Astrocyte of the cerebellum (primary cell): ENCODE data around the gene HBG1.

ENCODE experiments used
- DNase-seq: peaks from one replicate; pipeline ENCODE4 v3.0.0-alpha.2; 2011; ENCODE audit warnings: low read depth
- H3K4me3 ChIP-seq: 2 replicates; pipeline ENCODE4 v1.5.1; 2011; ENCODE audit warnings: mild to moderate bottlenecking, low read depth, low read length, moderate library complexity
- CTCF ChIP-seq: IDR thresholded peaks from 2 replicates; pipeline ENCODE4 v1.5.1; 2012; ENCODE audit warnings: low read length, low read depth, moderate library complexity, mild to moderate bottlenecking; ENCODE audit errors: missing control alignments
- in situ Hi-C: cut with HindIII; loops from 2 replicates; pipeline ENCODE4 v1.10.0; 2017; ENCODE audit warnings: low sequenced_read_pairs

The HBG1 gene

DNA sequence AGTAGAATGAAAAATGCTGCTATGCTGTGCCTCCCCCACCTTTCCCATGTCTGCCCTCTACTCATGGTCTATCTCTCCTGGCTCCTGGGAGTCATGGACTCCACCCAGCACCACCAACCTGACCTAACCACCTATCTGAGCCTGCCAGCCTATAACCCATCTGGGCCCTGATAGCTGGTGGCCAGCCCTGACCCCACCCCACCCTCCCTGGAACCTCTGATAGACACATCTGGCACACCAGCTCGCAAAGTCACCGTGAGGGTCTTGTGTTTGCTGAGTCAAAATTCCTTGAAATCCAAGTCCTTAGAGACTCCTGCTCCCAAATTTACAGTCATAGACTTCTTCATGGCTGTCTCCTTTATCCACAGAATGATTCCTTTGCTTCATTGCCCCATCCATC, 35.0 kb upstream of the HBG1 start:
- H3K4me3 ChIP-seq: no peak overlapping the region
- DNase-seq: no peak
- TF ChIP-seq CTCF: no peak
- in situ Hi-C loops: no loop called here

DNA sequence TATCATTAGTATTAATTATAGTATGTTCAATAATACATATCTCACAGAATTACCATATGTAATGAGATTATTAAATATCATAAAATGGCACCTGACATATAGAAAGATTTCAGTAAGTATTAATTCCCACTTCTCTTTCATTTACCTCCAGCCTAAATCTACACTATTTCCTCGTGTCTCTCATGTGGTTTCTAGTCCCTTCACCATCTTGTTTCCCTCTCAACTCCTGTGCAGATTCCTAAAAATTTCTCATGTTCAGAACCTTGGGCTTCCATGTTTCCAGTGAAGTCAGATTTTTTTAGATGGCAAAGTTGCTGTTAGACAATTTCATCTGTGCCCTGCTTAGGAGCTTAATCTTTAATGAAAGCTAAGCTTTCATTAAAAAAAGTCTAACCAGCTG, 34.2 kb upstream of the HBG1 start:
- in situ Hi-C loops: no loop called here
- DNase-seq: no peak
- no peak overlapping the region for H3K4me3 ChIP-seq
- TF ChIP-seq CTCF: no peak

DNA sequence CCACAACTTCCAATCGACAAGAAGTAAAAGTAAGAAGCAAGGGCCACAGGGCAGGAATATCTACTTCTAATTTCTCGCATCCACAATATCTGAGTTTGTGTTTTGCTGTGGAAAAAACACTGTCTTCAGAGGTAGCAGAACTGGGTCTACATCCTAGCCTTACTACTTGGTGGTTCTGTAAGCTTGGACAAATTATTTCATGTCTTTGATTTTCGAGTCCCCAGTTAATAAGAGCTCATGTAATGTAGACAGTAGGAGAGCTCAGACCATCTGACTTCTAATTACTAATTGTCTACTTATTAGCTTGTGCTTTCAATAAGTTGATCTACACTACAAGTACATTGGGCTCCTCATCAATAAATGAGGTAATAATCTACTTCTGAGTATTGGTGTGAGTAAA, 33.4 kb upstream of the HBG1 start:
- no peak overlapping the region for H3K4me3 ChIP-seq
- DNase-seq: no peak
- no peak for TF ChIP-seq CTCF
- in situ Hi-C loops: no loop called here

DNA sequence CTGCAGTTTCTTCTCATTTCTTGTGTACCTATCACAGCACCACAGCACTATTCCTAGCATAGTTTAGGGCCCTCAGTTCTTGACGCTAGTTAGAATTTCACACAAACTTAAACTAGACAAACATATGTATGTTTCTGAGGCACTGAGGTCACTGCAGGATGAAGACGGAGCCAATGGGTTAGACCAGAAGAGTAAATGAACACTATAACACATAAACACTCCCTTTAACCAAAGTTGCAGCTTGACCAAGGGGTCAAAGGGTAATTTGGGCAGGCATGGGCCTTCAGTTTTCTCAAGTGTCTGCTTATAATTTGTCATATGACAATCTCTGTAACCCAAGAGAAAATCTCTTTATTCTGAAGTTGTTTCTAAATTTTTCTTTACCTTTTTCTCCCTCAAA, 33.0 kb upstream of the HBG1 start:
- in situ Hi-C loops: no loop called here
- no peak for TF ChIP-seq CTCF
- H3K4me3 ChIP-seq: no peak overlapping the region
- no peak for DNase-seq

DNA sequence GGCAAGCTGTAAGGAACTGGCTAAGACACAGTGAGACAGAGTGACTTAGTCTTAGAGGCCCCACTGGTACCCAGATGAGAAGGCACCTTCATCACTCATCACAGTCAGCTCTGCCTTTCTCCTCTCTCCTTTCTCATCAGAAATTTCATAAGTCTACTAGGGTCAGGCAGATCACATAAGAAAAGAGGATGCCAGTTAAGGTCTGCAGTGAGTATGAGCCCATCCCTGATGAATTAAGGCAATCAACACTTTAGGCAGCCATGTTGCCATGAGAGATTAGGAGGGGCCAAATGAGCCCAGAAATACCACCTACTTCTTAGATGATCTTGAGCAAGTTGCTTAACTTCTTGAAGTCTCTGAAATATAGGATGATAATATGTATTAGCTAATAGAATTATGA, 31.9 kb upstream of the HBG1 start:
- in situ Hi-C loops: no loop called here
- no peak for DNase-seq

DNA sequence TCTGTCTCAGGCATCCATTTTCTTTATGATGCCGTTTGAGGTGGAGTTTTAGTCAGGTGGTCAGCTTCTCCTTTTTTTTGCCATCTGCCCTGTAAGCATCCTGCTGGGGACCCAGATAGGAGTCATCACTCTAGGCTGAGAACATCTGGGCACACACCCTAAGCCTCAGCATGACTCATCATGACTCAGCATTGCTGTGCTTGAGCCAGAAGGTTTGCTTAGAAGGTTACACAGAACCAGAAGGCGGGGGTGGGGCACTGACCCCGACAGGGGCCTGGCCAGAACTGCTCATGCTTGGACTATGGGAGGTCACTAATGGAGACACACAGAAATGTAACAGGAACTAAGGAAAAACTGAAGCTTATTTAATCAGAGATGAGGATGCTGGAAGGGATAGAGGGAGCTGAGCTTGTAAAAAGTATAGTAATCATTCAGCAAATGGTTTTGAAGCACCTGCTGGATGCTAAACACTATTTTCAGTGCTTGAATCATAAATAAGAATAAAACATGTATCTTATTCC, 31.0 kb upstream of the HBG1 start:
- peak; percentile 96 for DNase-seq
- in situ Hi-C loops: no loop called here
- H3K4me3 ChIP-seq: no peak overlapping the region
- TF ChIP-seq CTCF: no peak

More for the DNA sequence above, 31.9 kb upstream of the HBG1 start:
- H3K4me3 ChIP-seq: no peak overlapping the region
- no peak for TF ChIP-seq CTCF
